ENCODE measurements around the gene UNC45A.
"Not testable (repeated sequence)": the region's sequence is repeated elsewhere in the genome, so short reads cannot be mapped to it uniquely, and the experiment has no call there.

The UNC45A gene

GRCh38 chr15:90934949-90935751 lies at the start of gene UNC45A:
Gene UNC45A, plus strand, starts transcription at chr15:90935285. Its CDS starts 40 bp downstream, at chr15:90935325.
- DNase-seq (ENCODE audit: low spot score), result peak; percentile 97

- peak; percentile 55 for DNase-seq (ENCODE audit: low spot score)
Observed at GRCh38 chr15:90885432-90886290, 49.4 kb upstream of the UNC45A start.

GRCh38 chr15:90886291-90886614 lies 48.8 kb upstream of the UNC45A start:
- DNase-seq (ENCODE audit: low spot score), result no peak

- DNase-seq (ENCODE audit: low spot score), result no peak
Observed at GRCh38 chr15:90887037-90887481, 48.0 kb upstream of the UNC45A start.

GRCh38 chr15:90889313-90889730 lies 45.8 kb upstream of the UNC45A start:
- no peak for DNase-seq (ENCODE audit: low spot score)

- no peak for DNase-seq (ENCODE audit: low spot score)
Observed at GRCh38 chr15:90889736-90890456, 45.2 kb upstream of the UNC45A start.

- no peak for DNase-seq (ENCODE audit: low spot score)
Observed at GRCh38 chr15:90890839-90891238, 44.2 kb upstream of the UNC45A start.

- no peak for DNase-seq (ENCODE audit: low spot score)
Observed at GRCh38 chr15:90891346-90891949, 43.6 kb upstream of the UNC45A start.

GRCh38 chr15:90892023-90892422 lies 43.1 kb upstream of the UNC45A start:
- no peak for DNase-seq (ENCODE audit: low spot score)

- DNase-seq (ENCODE audit: low spot score), result no peak
Observed at GRCh38 chr15:90892498-90893174, 42.4 kb upstream of the UNC45A start.

GRCh38 chr15:90893175-90894090 lies 41.7 kb upstream of the UNC45A start:
- DNase-seq (ENCODE audit: low spot score), result no peak

GRCh38 chr15:90895571-90896117 lies 39.4 kb upstream of the UNC45A start:
- no peak for DNase-seq (ENCODE audit: low spot score)

GRCh38 chr15:90897131-90897655 lies 37.9 kb upstream of the UNC45A start:
- DNase-seq (ENCODE audit: low spot score), result not testable (repeated sequence)

GRCh38 chr15:90901175-90902039 lies 33.7 kb upstream of the UNC45A start:
- no peak for DNase-seq (ENCODE audit: low spot score)

GRCh38 chr15:90902040-90902839 lies 32.8 kb upstream of the UNC45A start:
- peak; percentile 89 for DNase-seq (ENCODE audit: low spot score)

GRCh38 chr15:90902840-90903732 lies 32.0 kb upstream of the UNC45A start, which contains the start of gene MAN2A2:
Gene MAN2A2, plus strand, starts transcription at chr15:90903302. Its CDS starts 906 bp downstream, at chr15:90904208.
- peak; percentile 53 for DNase-seq (ENCODE audit: low spot score)

Data from LoVo (cell line).